HG02852 (cell line): ENCODE measurements around the gene GHITM.
"Not testable (repeated sequence)": the region's sequence is repeated elsewhere in the genome, so short reads cannot be mapped to it uniquely, and the experiment has no call there.

Experiments used
- ATAC-seq: cut with Tn5 transposase; IDR thresholded peaks from one replicate; pipeline ENCODE4 v1.9.1; 2021; ENCODE audit warnings: mild to moderate bottlenecking, moderate library complexity; ENCODE audit not compliant: unreplicated experiment

GHITM gene

GRCh38 chr10:84139126-84140035 is at the start of gene GHITM:
TSS of gene GHITM (plus strand) at chr10:84139509. CDS start at chr10:84141501, 1,992 bp downstream.
- peak; percentile 98 for ATAC-seq

- ATAC-seq: no peak
These were observed 43.4 kb upstream of the GHITM start for GRCh38 chr10:84095811-84096497.

GRCh38 chr10:84097787-84098353 is 41.4 kb upstream of the GHITM start:
- no peak for ATAC-seq

GRCh38 chr10:84098667-84099066 is 40.6 kb upstream of the GHITM start:
- no peak for ATAC-seq

- ATAC-seq: no peak
These were observed 38.3 kb upstream of the GHITM start for GRCh38 chr10:84101042-84101441.

GRCh38 chr10:84108797-84109196 is 30.5 kb upstream of the GHITM start:
- no peak for ATAC-seq

- not testable (repeated sequence) for ATAC-seq
These were observed 29.5 kb upstream of the GHITM start for GRCh38 chr10:84109772-84110171.

GRCh38 chr10:84113468-84113867 is 25.8 kb upstream of the GHITM start:
- ATAC-seq: not testable (repeated sequence)

GRCh38 chr10:84114088-84114667 is 25.1 kb upstream of the GHITM start:
- no peak for ATAC-seq

- ATAC-seq: not testable (repeated sequence)
These were observed 22.1 kb upstream of the GHITM start for GRCh38 chr10:84117204-84117603.

- no peak for ATAC-seq
These were observed 21.5 kb upstream of the GHITM start for GRCh38 chr10:84117686-84118394.

GRCh38 chr10:84118395-84119006 is 20.8 kb upstream of the GHITM start:
- no peak for ATAC-seq

GRCh38 chr10:84123362-84123761 is 15.9 kb upstream of the GHITM start:
- no peak for ATAC-seq

- ATAC-seq: not testable (repeated sequence)
These were observed 13.2 kb upstream of the GHITM start for GRCh38 chr10:84125910-84126784.

- ATAC-seq: no peak
These were observed 12.5 kb upstream of the GHITM start for GRCh38 chr10:84126785-84127167.

- no peak for ATAC-seq
These were observed 3.5 kb upstream of the GHITM start for GRCh38 chr10:84135836-84136235.

GRCh38 chr10:84137811-84138210 is 1.5 kb upstream of the GHITM start:
- ATAC-seq: no peak

GRCh38 chr10:84138478-84139125 is 707 bp upstream of the GHITM start:
- ATAC-seq: no peak

GRCh38 chr10:84140036-84140379 is 699 bp downstream of the GHITM start:
- no peak for ATAC-seq
